GM12878 (cell line): ENCODE results near the gene FHOD3.

Experiments used
- EGR1 ChIP-seq, 2 experiments: IDR thresholded peaks; 1 replicate in 1 of 2; 2 replicates in 1 of 2; pipeline ENCODE4 v1.6.1; 2011 to 2012; ENCODE audit warnings: low read depth in 2 of 2, low read length in 2 of 2, borderline replicate concordance in 1 of 2, mild to moderate bottlenecking in 1 of 2, moderate library complexity in 1 of 2
- POLR2A ChIP-seq: IDR thresholded peaks from 2 replicates; pipeline ENCODE4 v1.6.1; 2011; ENCODE audit warnings: low read depth, mild to moderate bottlenecking, low read length
- RAD51 ChIP-seq: fragments of 450-650 bp; IDR thresholded peaks from 2 replicates; pipeline ENCODE4 v1.6.1; 2016; ENCODE audit warnings: moderate library complexity, mild to moderate bottlenecking, inconsistent platforms
- TF ChIP-seq, protein P1 (sequence below): fragments of 150-350 bp; IDR thresholded peaks from 2 replicates; pipeline ENCODE4 v1.6.1; 2016; ENCODE audit warnings: low read depth, low read length

GRCh38 chr18:36711813-36712444 is 414.4 kb downstream of the FHOD3 start:
- TF ChIP-seq EGR1 (IDR thresholded peaks at IDR 0.05; ENCODE audit: borderline replicate concordance in 1 of 2, low read depth in 2 of 2, low read length in 2 of 2) (no peak), RAD51 (no peak), POLR2A (no peak)
- TF ChIP-seq, protein P1, sequence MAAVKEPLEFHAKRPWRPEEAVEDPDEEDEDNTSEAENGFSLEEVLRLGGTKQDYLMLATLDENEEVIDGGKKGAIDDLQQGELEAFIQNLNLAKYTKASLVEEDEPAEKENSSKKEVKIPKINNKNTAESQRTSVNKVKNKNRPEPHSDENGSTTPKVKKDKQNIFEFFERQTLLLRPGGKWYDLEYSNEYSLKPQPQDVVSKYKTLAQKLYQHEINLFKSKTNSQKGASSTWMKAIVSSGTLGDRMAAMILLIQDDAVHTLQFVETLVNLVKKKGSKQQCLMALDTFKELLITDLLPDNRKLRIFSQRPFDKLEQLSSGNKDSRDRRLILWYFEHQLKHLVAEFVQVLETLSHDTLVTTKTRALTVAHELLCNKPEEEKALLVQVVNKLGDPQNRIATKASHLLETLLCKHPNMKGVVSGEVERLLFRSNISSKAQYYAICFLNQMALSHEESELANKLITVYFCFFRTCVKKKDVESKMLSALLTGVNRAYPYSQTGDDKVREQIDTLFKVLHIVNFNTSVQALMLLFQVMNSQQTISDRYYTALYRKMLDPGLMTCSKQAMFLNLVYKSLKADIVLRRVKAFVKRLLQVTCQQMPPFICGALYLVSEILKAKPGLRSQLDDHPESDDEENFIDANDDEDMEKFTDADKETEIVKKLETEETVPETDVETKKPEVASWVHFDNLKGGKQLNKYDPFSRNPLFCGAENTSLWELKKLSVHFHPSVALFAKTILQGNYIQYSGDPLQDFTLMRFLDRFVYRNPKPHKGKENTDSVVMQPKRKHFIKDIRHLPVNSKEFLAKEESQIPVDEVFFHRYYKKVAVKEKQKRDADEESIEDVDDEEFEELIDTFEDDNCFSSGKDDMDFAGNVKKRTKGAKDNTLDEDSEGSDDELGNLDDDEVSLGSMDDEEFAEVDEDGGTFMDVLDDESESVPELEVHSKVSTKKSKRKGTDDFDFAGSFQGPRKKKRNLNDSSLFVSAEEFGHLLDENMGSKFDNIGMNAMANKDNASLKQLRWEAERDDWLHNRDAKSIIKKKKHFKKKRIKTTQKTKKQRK: no peak
